Parathyroid adenoma (tissue), 2 donors: ENCODE data around the gene RNU6-8.

Experiments used
- H2AFZ ChIP-seq: fragments of 300-600 bp; sonication (generic); one replicate; pipeline ENCODE4 v1.7.0; 2017; ENCODE audit warnings: antibody characterized with exemption, mild to moderate bottlenecking
- H3K27ac ChIP-seq: fragments of 300-600 bp; sonication (generic); one replicate; pipeline ENCODE4 v1.7.0; 2017
- H3K27me3 ChIP-seq: fragments of 300-600 bp; sonication (generic); one replicate; pipeline ENCODE4 v1.7.0; 2017; ENCODE audit warnings: low read length; ENCODE audit not compliant: control insufficient read depth, insufficient read depth
- H3K36me3 ChIP-seq: fragments of 300-600 bp; sonication (generic); one replicate; pipeline ENCODE4 v1.7.0; 2017; ENCODE audit warnings: low read length; ENCODE audit not compliant: control insufficient read depth, insufficient read depth
- H3K4me1 ChIP-seq: fragments of 300-600 bp; sonication (generic); one replicate; pipeline ENCODE4 v1.7.0; 2017; ENCODE audit warnings: control low read depth
- H3K4me2 ChIP-seq: fragments of 300-600 bp; sonication (generic); one replicate; pipeline ENCODE4 v1.7.0; 2017; ENCODE audit warnings: low read length
- H3K4me3 ChIP-seq: fragments of 300-600 bp; sonication (generic); one replicate; pipeline ENCODE4 v1.7.0; 2017; ENCODE audit warnings: low read depth, low read length
- H3K79me2 ChIP-seq: fragments of 300-600 bp; sonication (generic); one replicate; pipeline ENCODE4 v1.7.0; 2017; ENCODE audit warnings: control low read depth
- H3K9ac ChIP-seq: fragments of 300-600 bp; sonication (generic); one replicate; pipeline ENCODE4 v1.7.0; 2017; ENCODE audit warnings: mild to moderate bottlenecking
- H3K9me3 ChIP-seq: fragments of 300-600 bp; sonication (generic); one replicate; pipeline ENCODE4 v1.7.0; 2017; ENCODE audit warnings: low read length; ENCODE audit not compliant: control insufficient read depth
- CTCF ChIP-seq: fragments of 300-600 bp; sonication (generic); IDR thresholded peaks from one replicate; pipeline ENCODE4 v1.7.0; 2017; ENCODE audit warnings: antibody characterized with exemption, mild to moderate bottlenecking
- donor health status: primary hyperparathyroidism.

The RNU6-8 gene

DNA sequence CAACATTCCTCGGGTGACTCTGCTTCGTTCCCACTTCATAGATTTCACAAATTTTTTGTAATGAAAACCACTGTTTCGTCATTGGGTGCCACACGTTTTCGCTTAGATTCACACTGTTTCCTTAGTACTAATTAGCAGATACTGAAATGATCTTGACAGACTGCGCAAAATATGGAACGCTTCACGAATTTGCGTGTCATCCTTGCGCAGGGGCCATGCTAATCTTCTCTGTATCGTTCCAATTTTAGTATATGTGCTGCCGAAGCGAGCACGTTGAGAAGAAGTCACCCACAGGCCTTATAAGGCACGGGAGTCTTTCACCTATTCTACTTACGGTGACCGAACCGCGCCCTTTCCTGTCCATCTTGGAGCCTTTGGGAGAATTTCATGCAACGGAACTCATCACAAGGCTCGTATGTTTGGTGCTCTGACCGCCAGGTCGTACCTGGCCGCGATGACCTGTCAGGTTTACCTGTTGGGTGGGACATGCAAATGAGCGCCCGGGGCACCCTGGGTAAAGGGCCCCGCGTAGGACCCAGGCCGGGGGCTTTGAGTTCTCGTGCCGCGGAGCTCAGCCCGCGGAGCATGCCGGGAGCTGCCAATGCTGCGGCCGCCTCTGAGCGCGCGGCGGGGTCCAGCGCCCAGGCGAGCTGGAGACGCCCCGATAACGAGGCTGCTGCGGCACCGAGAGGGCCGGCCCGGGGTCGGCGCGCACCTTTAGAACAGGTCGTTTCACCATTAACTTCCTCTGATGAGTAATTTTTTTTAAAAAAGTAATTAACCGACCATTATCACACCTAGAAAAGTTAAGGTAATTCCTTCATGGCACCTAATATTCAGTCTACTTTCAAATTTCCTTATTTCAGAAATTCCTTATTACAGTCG, at the start of gene RNU6-8:
Gene RNU6-8, minus strand, starts transcription at position 272 of the 885 bp plus-strand sequence.
- Histone ChIP-seq H3K79me2 (no peaks in the 10 kb centered on the region), H3K4me3 (peak within 1 kb of the TSS; percentile 80), H3K9ac (peak within 1 kb of the TSS; percentile 83), H3K4me1 (peaks cover 8% of the 10 kb centered on the region), H3K36me3 (no peaks in the 10 kb centered on the region), H3K27me3 (no peaks in the 10 kb centered on the region), H2AFZ (peak within 1 kb of the TSS; percentile 93), H3K27ac (peak within 1 kb of the TSS; percentile 92), H3K4me2 (peak within 1 kb of the TSS; percentile 51), H3K9me3 (no peaks in the 10 kb centered on the region)
- TF ChIP-seq CTCF: no peak

- Histone ChIP-seq H3K4me3 (no peak overlapping the region), H2AFZ (peak overlapping the region; percentile 18), H3K79me2 (no peaks in the 10 kb centered on the region), H3K27me3 (no peaks in the 10 kb centered on the region), H3K27ac (no peak overlapping the region), H3K4me1 (no peaks in the 10 kb centered on the region), H3K36me3 (no peaks in the 10 kb centered on the region), H3K9me3 (no peaks in the 10 kb centered on the region), H3K9ac (no peak overlapping the region), H3K4me2 (no peak overlapping the region)
- peak; percentile 90 for TF ChIP-seq CTCF
Measured at GRCh38 chr14:32252030-32252670, 49.1 kb upstream of the RNU6-8 start.

DNA sequence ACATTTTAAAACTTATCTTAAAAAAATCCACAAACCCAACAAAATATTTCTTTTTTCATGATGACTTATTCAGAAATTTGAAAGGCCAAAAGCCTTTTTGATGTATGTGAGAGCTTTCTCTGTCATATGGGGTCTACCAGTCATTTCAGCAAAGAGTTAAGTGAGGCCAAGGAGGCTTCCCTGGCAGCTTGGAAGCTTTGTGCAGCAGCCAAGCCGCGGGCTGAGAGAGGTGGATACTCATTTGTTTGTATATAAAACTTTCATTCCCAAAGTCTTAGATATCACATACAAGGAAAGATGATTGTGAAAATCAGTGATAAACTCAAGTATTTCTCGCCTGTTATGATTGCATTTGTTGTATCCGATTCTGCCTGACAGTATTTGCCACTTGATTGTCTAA, 48.5 kb upstream of the RNU6-8 start:
- H3K4me2 ChIP-seq: no peak overlapping the region
- H3K9ac ChIP-seq: no peak overlapping the region
- no peaks in the 10 kb centered on the region for H3K79me2 ChIP-seq
- peak overlapping the region; percentile 18 for H2AFZ ChIP-seq
- no peak for TF ChIP-seq CTCF
- no peak overlapping the region for H3K4me3 ChIP-seq
- H3K27ac ChIP-seq: no peak overlapping the region
- H3K4me1 ChIP-seq: no peaks in the 10 kb centered on the region
- no peaks in the 10 kb centered on the region for H3K9me3 ChIP-seq
- no peaks in the 10 kb centered on the region for H3K36me3 ChIP-seq
- no peaks in the 10 kb centered on the region for H3K27me3 ChIP-seq

- Histone ChIP-seq H3K4me1 (no peaks in the 10 kb centered on the region), H2AFZ (no peak overlapping the region), H3K4me2 (no peak overlapping the region), H3K9ac (no peak overlapping the region), H3K79me2 (no peaks in the 10 kb centered on the region), H3K27ac (no peak overlapping the region), H3K36me3 (no peaks in the 10 kb centered on the region), H3K4me3 (no peak overlapping the region), H3K9me3 (no peaks in the 10 kb centered on the region), H3K27me3 (no peaks in the 10 kb centered on the region)
- TF ChIP-seq CTCF: no peak
Measured at GRCh38 chr14:32250681-32251080, 47.6 kb upstream of the RNU6-8 start.
